K562 (cell line): ENCODE results near the gene MICU1. TPM values are rescaled to one million over a fixed set of nuclear protein-coding genes. Genes with fewer than 3 reads are reported as not detected.

ENCODE experiments used
- ATAC-seq: fragments of 200-7000 bp; cut with Tn5 transposase; 3 replicates; pipeline ENCODE4 v1.9.1; 2020; ENCODE audit warnings: moderate library complexity
- BruUV-seq: library from RNA; stranded (reverse); fragments of 400-500 nt; replicated peaks from 2 replicates; lab custom pipeline; 2021; lab: Mats Ljungman, UMichigan
- CTCF ChIA-PET: fragments of 300-600 bp; formaldehyde crosslinking; extraction: SDS; loops from one replicate; lab custom pipeline; 2021; ENCODE audit warnings: low intra/inter-chr PET ratio; lab: Yijun Ruan, JAX
- POLR2A ChIA-PET: fragments of 300-600, 350-650 bp; sonication (Branson Sonifier 250); formaldehyde crosslinking; extraction: SDS; loops from one replicate; lab custom pipeline; 2021; ENCODE audit warnings: antibody characterized with exemption, inconsistent platforms; lab: Yijun Ruan, JAX
- DNase-seq, 4 experiments: peaks; one replicate each; pipeline versions ENCODE4 v3.0.0 to v3.0.0-alpha.2; 2011 to 2018; ENCODE audit warnings: low spot score in 3 of 4, mixed read lengths in 3 of 4; ENCODE audit errors: extremely low read depth in 1 of 4
- FAIRE-seq: peaks from 2 replicates; lab custom pipeline; 2011; peaks lifted over from hg19 to GRCh38; lab: Jason Lieb, UNC
- H2AFZ ChIP-seq: 2 replicates; pipeline ENCODE4 v1.6.0; 2011; ENCODE audit warnings: low read depth, low read length, control low read depth, inconsistent platforms
- H3K27ac ChIP-seq: fragments of 200-600 bp; 3 replicates; pipeline ENCODE4 v1.8.0; 2011; ENCODE audit warnings: low read depth, mild to moderate bottlenecking, control low read depth, inconsistent platforms, low read length, moderate library complexity, mixed read lengths; ENCODE audit errors: extremely low read depth
- H3K27me3 ChIP-seq, 2 experiments: fragments of 300-600 bp in 1 of 2; 2 replicates in 1 of 2; 3 replicates in 1 of 2; pipeline versions ENCODE4 v1.6.0 to v1.8.0; 2011; ENCODE audit warnings: inconsistent platforms in 2 of 2, low read length in 2 of 2, mild to moderate bottlenecking in 1 of 2, mixed read lengths in 1 of 2, moderate library complexity in 1 of 2; ENCODE audit not compliant: control insufficient read depth in 2 of 2, insufficient read depth in 2 of 2
- H3K36me3 ChIP-seq: fragments of 300-600 bp; 3 replicates; pipeline ENCODE4 v1.8.0; 2011; ENCODE audit warnings: mild to moderate bottlenecking, low read length, inconsistent platforms; ENCODE audit not compliant: control insufficient read depth, insufficient read depth
- H3K4me1 ChIP-seq, 2 experiments: fragments of 200-600 bp in 1 of 2; replicated peaks in 1 of 2; 2 replicates in 1 of 2; 3 replicates in 1 of 2; pipeline versions ENCODE4 v1.5.1 to v1.8.0; 2011; ENCODE audit warnings: inconsistent platforms in 2 of 2, low read length in 2 of 2, mild to moderate bottlenecking in 1 of 2, mixed read lengths in 1 of 2, moderate library complexity in 1 of 2; ENCODE audit not compliant: control insufficient read depth in 2 of 2, insufficient read depth in 2 of 2
- H3K4me2 ChIP-seq: 2 replicates; pipeline ENCODE4 v1.6.1; 2011; ENCODE audit warnings: low read length, control low read depth, inconsistent platforms, mixed read lengths; ENCODE audit not compliant: insufficient read depth
- H3K4me3 ChIP-seq: fragments of 200-600 bp; sonication (generic), shearing (Covaris generic); 2 replicates; pipeline ENCODE4 v1.5.1; 2016; ENCODE audit warnings: control low read depth, inconsistent platforms
- H3K79me2 ChIP-seq: fragments of 200-600 bp; 3 replicates; pipeline ENCODE4 v1.8.0; 2011; ENCODE audit warnings: low read length, inconsistent platforms; ENCODE audit not compliant: control insufficient read depth, insufficient read depth
- H3K9ac ChIP-seq, 2 experiments: 2 replicates each; pipeline versions ENCODE4 v1.6.0 to v1.6.1; 2011; ENCODE audit warnings: low read depth in 2 of 2, low read length in 2 of 2, control low read depth in 1 of 2, inconsistent platforms in 1 of 2, mild to moderate bottlenecking in 1 of 2, mixed read lengths in 1 of 2; ENCODE audit not compliant: insufficient read depth in 1 of 2
- H3K9me1 ChIP-seq: one replicate; pipeline ENCODE4 v1.6.0; 2011; ENCODE audit warnings: inconsistent platforms, mild to moderate bottlenecking, low read length, moderate library complexity; ENCODE audit not compliant: control insufficient read depth, insufficient read depth
- H3K9me3 ChIP-seq: replicated peaks from 2 replicates; pipeline ENCODE4 v1.5.1; 2011; ENCODE audit warnings: low read depth, low read length, inconsistent platforms; ENCODE audit not compliant: control insufficient read depth, insufficient read depth
- H4K20me1 ChIP-seq: replicated peaks from 2 replicates; pipeline ENCODE4 v1.6.1; 2011; ENCODE audit warnings: low read length, inconsistent platforms, mixed read lengths; ENCODE audit not compliant: control insufficient read depth, insufficient read depth
- DDX20 ChIP-seq: fragments of 450-650 bp; IDR thresholded peaks from 2 replicates; pipeline ENCODE4 v1.6.1; 2016; ENCODE audit warnings: missing genetic modification characterization, low read depth, mild to moderate bottlenecking, missing compliant biosample characterization, moderate library complexity
- KDM4B ChIP-seq, 2 experiments: fragments of 450-650 bp in 1 of 2; sonication (generic) in 1 of 2; IDR thresholded peaks; 2 replicates each; pipeline ENCODE4 v1.6.1; 2016 to 2017; ENCODE audit warnings: borderline replicate concordance in 2 of 2, antibody characterized with exemption in 1 of 2, low read depth in 1 of 2, mild to moderate bottlenecking in 1 of 2
- NBN ChIP-seq: fragments of 450-650 bp; IDR thresholded peaks from 2 replicates; pipeline ENCODE4 v1.6.1; 2016; ENCODE audit warnings: low read depth, mild to moderate bottlenecking
- ZFPM2 ChIP-seq: fragments of 250-450 bp; sonication (Bioruptor Pico); IDR thresholded peaks from 2 replicates; pipeline ENCODE4 v1.5.1; 2022; ENCODE audit warnings: mild to moderate bottlenecking
- ZNF239 ChIP-seq: fragments of 250-450 bp; sonication (Bioruptor Pico); IDR thresholded peaks from 2 replicates; pipeline ENCODE4 v1.4.0; 2020; ENCODE audit warnings: mild to moderate bottlenecking
- WGBS: fragments of 100-300 bp; shearing (Covaris generic); methylation state at CpG from one replicate; pipeline ENCODE4 v1.1.6; 2016; ENCODE audit warnings: low coverage, mixed read lengths; ENCODE audit not compliant: insufficient coverage; ENCODE audit errors: missing lambda C conversion rate; 5-methylcytosine and 5-hydroxymethylcytosine counted together
- in situ Hi-C: fragments of 300-500 bp; cut with MboI; formaldehyde crosslinking; loops from 4 replicates; pipeline ENCODE4 v1.15.0; 2018; ENCODE audit warnings: inconsistent platforms, mixed read lengths
- intact Hi-C: fragments of 100-400 bp; cut with micrococcal nuclease; formaldehyde crosslinking; loops from 2 replicates; pipeline ENCODE4 v1.14.2; 2022
- polyA plus RNA-seq, 8 experiments: library from polyadenylated mRNA; depleted of rRNA in 4 of 8; stranded (reverse) in 5 of 8; unstranded in 3 of 8; fragments of >200 nt; fragmentation: Nextera tagmentation in 2 of 8; fragmentation: Illumina TruSeq in 1 of 8; extraction: Ambion mirVana in 2 of 8; extraction: Trizol in 1 of 8; gene quantifications; 2 replicates each; pipeline versions ENCODE4 v1.2.1 to v1.2.3, GENCODE V29; 2011 to 2014; ENCODE audit warnings: inconsistent platforms in 1 of 8, missing spikeins in 1 of 8
- total RNA-seq, 7 experiments: library from RNA; depleted of rRNA in 6 of 7; stranded (reverse); fragments of >200 nt in 6 of 7; fragmentation: Illumina TruSeq in 2 of 7; extraction: Trizol in 2 of 7; gene quantifications; 2 replicates each; pipeline versions ENCODE4 v1.2.1 to v1.2.3, GENCODE V29; 2011 to 2021; ENCODE audit warnings: low replicate concordance in 1 of 7
- TF ChIP-seq, protein P1 (sequence below): fragments of 450-650 bp; conservative IDR thresholded peaks from 2 replicates; pipeline ENCODE4 v1.6.1; 2016; ENCODE audit warnings: missing genetic modification characterization, low read depth, mild to moderate bottlenecking, missing compliant biosample characterization, moderate library complexity
- TF ChIP-seq, protein P2 (sequence below), 2 experiments: fragments of 450-650 bp; formaldehyde crosslinking in 1 of 2; IDR thresholded peaks; 2 replicates each; pipeline versions ENCODE4 v1.4.0 to v1.6.1; 2014 to 2020; ENCODE audit warnings: mild to moderate bottlenecking in 2 of 2, borderline replicate concordance in 1 of 2, low read depth in 1 of 2

The MICU1 gene
- total and polyA plus RNA-seq, 9 of the 15 experiments (the other 6 are each of a cell fraction or from before 2014, with no cell fraction given): 29.3 to 76.8 (median 48.4) TPM

DNA sequence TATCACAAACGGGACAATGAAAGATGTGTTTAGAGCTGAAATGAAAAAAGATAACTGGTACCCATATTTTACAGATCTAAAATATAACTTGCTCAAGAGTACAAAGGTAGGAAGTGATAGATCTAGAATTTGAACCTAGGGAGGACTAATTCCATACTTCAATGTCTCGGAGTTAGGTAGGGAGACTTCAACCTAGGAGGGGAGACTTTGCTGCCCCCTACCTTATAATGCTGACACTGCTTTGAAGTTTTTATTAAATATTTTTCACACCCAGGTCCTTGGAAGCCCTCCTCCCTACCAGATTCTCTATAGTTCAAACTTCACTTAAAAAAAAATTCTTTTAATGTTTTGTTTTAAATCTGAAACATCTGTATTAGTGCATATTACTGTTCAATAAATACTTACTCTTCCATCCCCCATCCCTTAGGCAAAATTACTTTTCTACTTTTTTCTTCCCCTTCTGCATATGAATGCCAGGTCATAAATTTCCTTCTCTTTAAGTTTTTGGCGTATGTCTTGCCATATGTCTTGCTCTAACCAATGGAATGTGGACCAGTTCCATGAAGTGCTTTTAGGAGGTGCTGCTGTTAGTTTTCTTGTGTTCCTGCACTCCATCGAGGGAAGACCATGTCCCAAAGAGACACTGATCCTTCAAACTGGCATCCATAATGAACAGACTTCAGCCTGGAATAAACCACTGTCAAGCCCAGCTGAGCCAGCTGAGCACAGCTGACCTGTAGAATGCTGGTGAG is 57.8 kb downstream of the MICU1 start:
- FAIRE-seq: peak; percentile 48
- Histone ChIP-seq H3K9me1 (no peaks in the 10 kb centered on the region), H3K27ac (no peak overlapping the region), H3K27me3 (no peaks in the 10 kb centered on the region), H2AFZ (no peak overlapping the region), H4K20me1 (peaks cover 8% of the 10 kb centered on the region; the same call in 1 of the 2 replicates), H3K9ac (no peak overlapping the region), H3K36me3 (peaks cover 17% of the 10 kb centered on the region; the same call in 1 of the 3 replicates), H3K9me3 (no peaks in the 10 kb centered on the region), H3K4me3 (no peak overlapping the region), H3K4me1 (no peaks in the 10 kb centered on the region), H3K79me2 (peaks cover 9% of the 10 kb centered on the region; the same call in 1 of the 3 replicates), H3K4me2 (no peak overlapping the region)
- DNase-seq: peak; percentile 41 to 64 (median 48)
- in situ Hi-C loops (loop anchor here (5.0 kb wide), 1 partner anchor 206 kb away; no protein-coding TSS in a partner anchor), intact Hi-C loops (loop anchor here (1.0 to 10.0 kb wide), 2 partner anchors 204 to 267 kb away; no protein-coding TSS in a partner anchor)
- POLR2A ChIA-PET: interaction anchor here (0.7 to 0.9 kb wide), 2 partner anchors 8 to 9 kb away, joined by 3 to 4 read pairs; no protein-coding TSS in a partner anchor
- ATAC-seq: peak; percentile 95
- no TSS peak for BruUV-seq
- CTCF ChIA-PET: interaction anchor here (0.6 to 1.2 kb wide), 2 partner anchors 204 to 788 kb away, joined by 3 to 5 read pairs; no protein-coding TSS in a partner anchor
- WGBS: 53% methylated on average over 4 of the region's 4 CpGs
- no peak for TF ChIP-seq KDM4B (IDR thresholded peaks at IDR 0.05; ENCODE audit: borderline replicate concordance in 2 of 2, low read depth in 1 of 2)
- TF ChIP-seq, protein P1, sequence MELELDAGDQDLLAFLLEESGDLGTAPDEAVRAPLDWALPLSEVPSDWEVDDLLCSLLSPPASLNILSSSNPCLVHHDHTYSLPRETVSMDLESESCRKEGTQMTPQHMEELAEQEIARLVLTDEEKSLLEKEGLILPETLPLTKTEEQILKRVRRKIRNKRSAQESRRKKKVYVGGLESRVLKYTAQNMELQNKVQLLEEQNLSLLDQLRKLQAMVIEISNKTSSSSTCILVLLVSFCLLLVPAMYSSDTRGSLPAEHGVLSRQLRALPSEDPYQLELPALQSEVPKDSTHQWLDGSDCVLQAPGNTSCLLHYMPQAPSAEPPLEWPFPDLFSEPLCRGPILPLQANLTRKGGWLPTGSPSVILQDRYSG (tag): no peak
- TF ChIP-seq DDX20 (tag): no peak
- TF ChIP-seq, protein P2, sequence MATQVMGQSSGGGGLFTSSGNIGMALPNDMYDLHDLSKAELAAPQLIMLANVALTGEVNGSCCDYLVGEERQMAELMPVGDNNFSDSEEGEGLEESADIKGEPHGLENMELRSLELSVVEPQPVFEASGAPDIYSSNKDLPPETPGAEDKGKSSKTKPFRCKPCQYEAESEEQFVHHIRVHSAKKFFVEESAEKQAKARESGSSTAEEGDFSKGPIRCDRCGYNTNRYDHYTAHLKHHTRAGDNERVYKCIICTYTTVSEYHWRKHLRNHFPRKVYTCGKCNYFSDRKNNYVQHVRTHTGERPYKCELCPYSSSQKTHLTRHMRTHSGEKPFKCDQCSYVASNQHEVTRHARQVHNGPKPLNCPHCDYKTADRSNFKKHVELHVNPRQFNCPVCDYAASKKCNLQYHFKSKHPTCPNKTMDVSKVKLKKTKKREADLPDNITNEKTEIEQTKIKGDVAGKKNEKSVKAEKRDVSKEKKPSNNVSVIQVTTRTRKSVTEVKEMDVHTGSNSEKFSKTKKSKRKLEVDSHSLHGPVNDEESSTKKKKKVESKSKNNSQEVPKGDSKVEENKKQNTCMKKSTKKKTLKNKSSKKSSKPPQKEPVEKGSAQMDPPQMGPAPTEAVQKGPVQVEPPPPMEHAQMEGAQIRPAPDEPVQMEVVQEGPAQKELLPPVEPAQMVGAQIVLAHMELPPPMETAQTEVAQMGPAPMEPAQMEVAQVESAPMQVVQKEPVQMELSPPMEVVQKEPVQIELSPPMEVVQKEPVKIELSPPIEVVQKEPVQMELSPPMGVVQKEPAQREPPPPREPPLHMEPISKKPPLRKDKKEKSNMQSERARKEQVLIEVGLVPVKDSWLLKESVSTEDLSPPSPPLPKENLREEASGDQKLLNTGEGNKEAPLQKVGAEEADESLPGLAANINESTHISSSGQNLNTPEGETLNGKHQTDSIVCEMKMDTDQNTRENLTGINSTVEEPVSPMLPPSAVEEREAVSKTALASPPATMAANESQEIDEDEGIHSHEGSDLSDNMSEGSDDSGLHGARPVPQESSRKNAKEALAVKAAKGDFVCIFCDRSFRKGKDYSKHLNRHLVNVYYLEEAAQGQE (IDR thresholded peaks at IDR 0.05; ENCODE audit: borderline replicate concordance): peak; percentile 54; the same call in 1 of the 2 replicates
- TF ChIP-seq, protein P2 (CRISPR knock-in tag; IDR thresholded peaks at IDR 0.05; ENCODE audit: low read depth): no peak
- no peak for TF ChIP-seq ZFPM2 (CRISPR knock-in tag)
- TF ChIP-seq NBN: no peak
- no peak for TF ChIP-seq ZNF239 (CRISPR knock-in tag)
